ENCODE measurements around the gene KRTAP4-9.
A peak's percentile ranks its signal among the peaks of the same experiment; 100 is the strongest.
"Not testable (repeated sequence)": the region's sequence is repeated elsewhere in the genome, so short reads cannot be mapped to it uniquely, and the experiment has no call there.

KRTAP4-9 gene

GRCh38 chr17:41118721-41119120 is 13.5 kb downstream of the KRTAP4-9 start:
- DNase-seq (ENCODE audit: low spot score): no peak
- H3K4me3 ChIP-seq (ENCODE audit: severe bottlenecking): no peak overlapping the region
- H3K9me3 ChIP-seq (ENCODE audit: severe bottlenecking): no peaks in the 10 kb centered on the region
- peaks cover 11% of the 10 kb centered on the region for H3K4me1 ChIP-seq (ENCODE audit: insufficient read depth, poor library complexity, severe bottlenecking)
- H3K27me3 ChIP-seq (ENCODE audit: insufficient read depth, poor library complexity, severe bottlenecking): no peaks in the 10 kb centered on the region
- H3K36me3 ChIP-seq (ENCODE audit: low read depth): no peaks in the 10 kb centered on the region
- H3K27ac ChIP-seq (ENCODE audit: poor library complexity, severe bottlenecking): no peak overlapping the region
- no peak for TF ChIP-seq CTCF (IDR thresholded peaks at IDR 0.05; ENCODE audit: poor library complexity, severe bottlenecking)
- ATAC-seq (ENCODE audit: low read depth): peak; percentile 59; the same call in 1 of the 3 replicates

- H3K27me3 ChIP-seq (ENCODE audit: insufficient read depth, poor library complexity, severe bottlenecking); H3K27ac ChIP-seq (ENCODE audit: poor library complexity, severe bottlenecking); H3K36me3 ChIP-seq (ENCODE audit: low read depth); DNase-seq (ENCODE audit: low spot score); H3K9me3 ChIP-seq (ENCODE audit: severe bottlenecking); H3K4me3 ChIP-seq (ENCODE audit: severe bottlenecking): not testable (repeated sequence)
- peak; percentile 76 for ATAC-seq (ENCODE audit: low read depth)
- peaks cover 11% of the 10 kb centered on the region for H3K4me1 ChIP-seq (ENCODE audit: insufficient read depth, poor library complexity, severe bottlenecking)
These were observed 14.8 kb downstream of the KRTAP4-9 start for GRCh38 chr17:41119696-41120690.

- DNase-seq (ENCODE audit: low spot score): no peak
- ATAC-seq (ENCODE audit: low read depth): no peak
- Histone ChIP-seq H3K4me3 (ENCODE audit: severe bottlenecking) (no peak overlapping the region), H3K4me1 (ENCODE audit: insufficient read depth, poor library complexity, severe bottlenecking) (peaks cover 11% of the 10 kb centered on the region), H3K27me3 (ENCODE audit: insufficient read depth, poor library complexity, severe bottlenecking) (no peaks in the 10 kb centered on the region), H3K36me3 (ENCODE audit: low read depth) (no peaks in the 10 kb centered on the region), H3K9me3 (ENCODE audit: severe bottlenecking) (no peaks in the 10 kb centered on the region), H3K27ac (ENCODE audit: poor library complexity, severe bottlenecking) (no peak overlapping the region)
- TF ChIP-seq CTCF (IDR thresholded peaks at IDR 0.05; ENCODE audit: poor library complexity, severe bottlenecking): no peak
These were observed 16.6 kb downstream of the KRTAP4-9 start for GRCh38 chr17:41121742-41122141.

GRCh38 chr17:41123292-41123990 is 18.3 kb downstream of the KRTAP4-9 start:
- H3K36me3 ChIP-seq (ENCODE audit: low read depth); H3K9me3 ChIP-seq (ENCODE audit: severe bottlenecking); DNase-seq (ENCODE audit: low spot score); H3K4me3 ChIP-seq (ENCODE audit: severe bottlenecking); ATAC-seq (ENCODE audit: low read depth); H3K27ac ChIP-seq (ENCODE audit: poor library complexity, severe bottlenecking); H3K27me3 ChIP-seq (ENCODE audit: insufficient read depth, poor library complexity, severe bottlenecking): not testable (repeated sequence)
- peaks cover 11% of the 10 kb centered on the region for H3K4me1 ChIP-seq (ENCODE audit: insufficient read depth, poor library complexity, severe bottlenecking)

- not testable (repeated sequence) for H3K4me1 ChIP-seq (ENCODE audit: insufficient read depth, poor library complexity, severe bottlenecking); DNase-seq (ENCODE audit: low spot score); ATAC-seq (ENCODE audit: low read depth); H3K9me3 ChIP-seq (ENCODE audit: severe bottlenecking); H3K27ac ChIP-seq (ENCODE audit: poor library complexity, severe bottlenecking); H3K4me3 ChIP-seq (ENCODE audit: severe bottlenecking); H3K36me3 ChIP-seq (ENCODE audit: low read depth); H3K27me3 ChIP-seq (ENCODE audit: insufficient read depth, poor library complexity, severe bottlenecking)
These were observed 18.8 kb downstream of the KRTAP4-9 start, which contains the start of gene KRTAP4-12 for GRCh38 chr17:41123991-41124371. TSS of gene KRTAP4-12 (minus strand) at chr17:41124182. CDS start at chr17:41124122, 60 bp downstream.

GRCh38 chr17:41125064-41125463 is 19.9 kb downstream of the KRTAP4-9 start:
- Histone ChIP-seq H3K27ac (ENCODE audit: poor library complexity, severe bottlenecking) (no peak overlapping the region), H3K4me1 (ENCODE audit: insufficient read depth, poor library complexity, severe bottlenecking) (peaks cover 7% of the 10 kb centered on the region), H3K27me3 (ENCODE audit: insufficient read depth, poor library complexity, severe bottlenecking) (no peaks in the 10 kb centered on the region), H3K9me3 (ENCODE audit: severe bottlenecking) (no peaks in the 10 kb centered on the region), H3K36me3 (ENCODE audit: low read depth) (no peaks in the 10 kb centered on the region), H3K4me3 (ENCODE audit: severe bottlenecking) (no peak overlapping the region)
- ATAC-seq (ENCODE audit: low read depth) (no peak), DNase-seq (ENCODE audit: low spot score) (no peak)
- no peak for TF ChIP-seq CTCF (IDR thresholded peaks at IDR 0.05; ENCODE audit: poor library complexity, severe bottlenecking)

Measured in RWPE2 (cell line).